Measurements from ENCODE around the gene KRR1. TPM values are rescaled to one million over a fixed set of nuclear protein-coding genes. Genes with fewer than 3 reads are reported as not detected.

Gene KRR1
- total RNA-seq, 1 experiment from 2014 or later, result 76.8 TPM

DNA sequence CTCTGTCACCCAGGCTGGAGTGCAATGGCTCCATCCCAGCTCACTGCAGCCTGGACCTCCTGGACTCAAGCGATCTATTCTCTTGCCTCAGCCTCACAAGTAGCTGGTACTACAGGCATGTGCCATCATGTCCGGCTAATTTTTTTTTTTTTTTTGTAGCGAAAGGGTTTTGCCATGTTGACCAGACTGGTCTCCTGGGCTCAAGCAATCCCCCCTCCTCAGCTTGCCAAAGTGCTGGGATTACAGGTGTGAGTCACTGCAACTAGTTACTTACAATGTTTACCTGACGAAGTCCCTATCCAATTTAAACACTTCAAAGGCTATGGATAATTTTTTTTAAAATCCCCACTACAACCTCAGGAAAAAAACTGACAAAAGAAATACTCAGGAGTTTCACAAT lies 1.8 kb downstream of the KRR1 start:
- TF ChIP-seq, protein P1, sequence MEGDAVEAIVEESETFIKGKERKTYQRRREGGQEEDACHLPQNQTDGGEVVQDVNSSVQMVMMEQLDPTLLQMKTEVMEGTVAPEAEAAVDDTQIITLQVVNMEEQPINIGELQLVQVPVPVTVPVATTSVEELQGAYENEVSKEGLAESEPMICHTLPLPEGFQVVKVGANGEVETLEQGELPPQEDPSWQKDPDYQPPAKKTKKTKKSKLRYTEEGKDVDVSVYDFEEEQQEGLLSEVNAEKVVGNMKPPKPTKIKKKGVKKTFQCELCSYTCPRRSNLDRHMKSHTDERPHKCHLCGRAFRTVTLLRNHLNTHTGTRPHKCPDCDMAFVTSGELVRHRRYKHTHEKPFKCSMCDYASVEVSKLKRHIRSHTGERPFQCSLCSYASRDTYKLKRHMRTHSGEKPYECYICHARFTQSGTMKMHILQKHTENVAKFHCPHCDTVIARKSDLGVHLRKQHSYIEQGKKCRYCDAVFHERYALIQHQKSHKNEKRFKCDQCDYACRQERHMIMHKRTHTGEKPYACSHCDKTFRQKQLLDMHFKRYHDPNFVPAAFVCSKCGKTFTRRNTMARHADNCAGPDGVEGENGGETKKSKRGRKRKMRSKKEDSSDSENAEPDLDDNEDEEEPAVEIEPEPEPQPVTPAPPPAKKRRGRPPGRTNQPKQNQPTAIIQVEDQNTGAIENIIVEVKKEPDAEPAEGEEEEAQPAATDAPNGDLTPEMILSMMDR (IDR thresholded peaks at IDR 0.05; ENCODE audit: unreplicated experiment), result no peak
- DNase-seq (ENCODE audit: unreplicated experiment), result peak; percentile 36
- peak overlapping the region; percentile 100 for H3K4me3 Mint-ChIP-seq (ENCODE audit: unreplicated experiment)
- peaks cover 17% of the 10 kb centered on the region for H3K36me3 Mint-ChIP-seq (ENCODE audit: insufficient read depth, unreplicated experiment)
- H3K9me3 Mint-ChIP-seq (ENCODE audit: unreplicated experiment), result no peaks in the 10 kb centered on the region
- no TSS peak for BruUV-seq (replicated peaks)
- intact Hi-C loops (cut with micrococcal nuclease), result loop anchor here (2.0 to 10.0 kb wide), 3 partner anchors 119 to 948 kb away; partner anchors contain the start of gene GLIPR1L2
- POLR2A ChIA-PET, result interaction anchor here (0.6 to 3.6 kb wide), 3 partner anchors 119 to 515 kb away, joined by 3 to 41 read pairs (median 3); partner anchors contain the start of gene GLIPR1L2
- peaks cover 23% of the 10 kb centered on the region for H3K4me1 Mint-ChIP-seq (ENCODE audit: insufficient read depth, unreplicated experiment)
- CTCF ChIA-PET, result interaction anchor here (0.6 to 2.3 kb wide), 5 partner anchors 25 to 522 kb away, joined by 3 to 12 read pairs (median 4); partner anchors contain the start of gene PHLDA1
- no peaks in the 10 kb centered on the region for H3K27me3 Mint-ChIP-seq (ENCODE audit: insufficient read depth, unreplicated experiment)
- H3K27ac Mint-ChIP-seq (ENCODE audit: low read depth, unreplicated experiment), result peak overlapping the region; percentile 99

DNA sequence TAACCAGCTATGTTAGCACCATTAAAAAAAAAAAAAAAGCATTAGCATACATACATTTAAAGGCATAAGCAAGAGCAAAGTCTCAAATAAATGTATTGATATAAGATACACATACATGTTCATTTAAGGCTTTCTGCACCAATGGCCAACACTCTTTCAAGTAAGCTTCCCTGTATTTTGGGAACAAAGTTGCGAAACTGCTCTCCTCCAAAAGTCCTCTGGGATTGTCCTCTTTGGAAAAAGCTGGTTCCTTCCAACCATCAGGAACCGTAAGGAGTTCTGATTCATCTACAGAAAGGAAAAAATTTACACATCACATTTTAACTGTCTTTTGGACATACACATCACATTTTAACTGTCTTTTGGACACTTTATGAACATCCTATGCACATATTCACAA lies 3.2 kb downstream of the KRR1 start:
- H3K9me3 Mint-ChIP-seq (ENCODE audit: unreplicated experiment), result no peaks in the 10 kb centered on the region
- intact Hi-C loops (cut with micrococcal nuclease), result loop anchor here (10.0 kb wide), 1 partner anchor 703 kb away; no protein-coding TSS in a partner anchor
- no peak overlapping the region for H3K4me3 Mint-ChIP-seq (ENCODE audit: unreplicated experiment)
- H3K27ac Mint-ChIP-seq (ENCODE audit: low read depth, unreplicated experiment), result no peak overlapping the region
- no peaks in the 10 kb centered on the region for H3K27me3 Mint-ChIP-seq (ENCODE audit: insufficient read depth, unreplicated experiment)
- no TSS peak for BruUV-seq (replicated peaks)
- H3K4me1 Mint-ChIP-seq (ENCODE audit: insufficient read depth, unreplicated experiment), result peaks cover 23% of the 10 kb centered on the region
- no peak for DNase-seq (ENCODE audit: unreplicated experiment)
- TF ChIP-seq, protein P1 (IDR thresholded peaks at IDR 0.05; ENCODE audit: unreplicated experiment), result no peak
- H3K36me3 Mint-ChIP-seq (ENCODE audit: insufficient read depth, unreplicated experiment), result peaks cover 17% of the 10 kb centered on the region
- POLR2A ChIA-PET, result interaction anchor here (0.6 to 2.1 kb wide), 8 partner anchors 24 to 1370 kb away, joined by 3 to 13 read pairs (median 4); partner anchors contain the start of gene GLIPR1L2
- CTCF ChIA-PET, result interaction anchor here (0.6 to 2.0 kb wide), 9 partner anchors 19 to 970 kb away, joined by 3 to 9 read pairs (median 4); partner anchors contain the start of gene GLIPR1L2

DNA sequence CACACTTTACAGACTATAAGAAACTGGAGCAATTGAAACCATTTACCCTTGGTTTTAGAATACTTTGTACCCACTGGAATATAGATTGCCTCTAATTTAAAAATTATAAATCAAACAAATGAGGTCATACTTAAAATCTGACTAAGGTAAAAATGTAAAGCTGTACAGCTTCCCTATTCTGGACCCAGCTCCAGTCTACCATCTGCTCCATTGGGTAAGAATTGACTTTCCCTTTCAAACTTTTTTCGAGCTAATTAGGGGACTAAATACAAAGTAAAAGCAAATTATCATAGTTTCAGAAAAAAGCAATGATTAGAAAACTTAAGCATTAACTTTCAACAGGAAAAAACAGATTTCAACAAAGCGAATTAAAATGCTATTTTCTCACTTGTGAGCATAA lies 4.3 kb downstream of the KRR1 start:
- ChIA-PET CTCF (interaction anchor here (0.6 to 2.0 kb wide), 11 partner anchors 19 to 948 kb away, joined by 3 to 9 read pairs (median 4); partner anchors contain the start of gene GLIPR1L2), POLR2A (interaction anchor here (0.6 to 2.1 kb wide), 2 partner anchors 116 to 928 kb away, joined by 3 to 13 read pairs; partner anchors contain the start of gene GLIPR1L2)
- intact Hi-C loops (cut with micrococcal nuclease), result loop anchor here (10.0 kb wide), 1 partner anchor 702 kb away; no protein-coding TSS in a partner anchor
- no peak overlapping the region for H3K4me3 Mint-ChIP-seq (ENCODE audit: unreplicated experiment)
- H3K27me3 Mint-ChIP-seq (ENCODE audit: insufficient read depth, unreplicated experiment), result no peaks in the 10 kb centered on the region
- H3K9me3 Mint-ChIP-seq (ENCODE audit: unreplicated experiment), result no peaks in the 10 kb centered on the region
- TF ChIP-seq, protein P1 (IDR thresholded peaks at IDR 0.05; ENCODE audit: unreplicated experiment), result no peak
- peaks cover 17% of the 10 kb centered on the region for H3K36me3 Mint-ChIP-seq (ENCODE audit: insufficient read depth, unreplicated experiment)
- BruUV-seq (replicated peaks), result no TSS peak
- H3K4me1 Mint-ChIP-seq (ENCODE audit: insufficient read depth, unreplicated experiment), result peaks cover 23% of the 10 kb centered on the region
- no peak overlapping the region for H3K27ac Mint-ChIP-seq (ENCODE audit: low read depth, unreplicated experiment)
- DNase-seq (ENCODE audit: unreplicated experiment), result no peak

DNA sequence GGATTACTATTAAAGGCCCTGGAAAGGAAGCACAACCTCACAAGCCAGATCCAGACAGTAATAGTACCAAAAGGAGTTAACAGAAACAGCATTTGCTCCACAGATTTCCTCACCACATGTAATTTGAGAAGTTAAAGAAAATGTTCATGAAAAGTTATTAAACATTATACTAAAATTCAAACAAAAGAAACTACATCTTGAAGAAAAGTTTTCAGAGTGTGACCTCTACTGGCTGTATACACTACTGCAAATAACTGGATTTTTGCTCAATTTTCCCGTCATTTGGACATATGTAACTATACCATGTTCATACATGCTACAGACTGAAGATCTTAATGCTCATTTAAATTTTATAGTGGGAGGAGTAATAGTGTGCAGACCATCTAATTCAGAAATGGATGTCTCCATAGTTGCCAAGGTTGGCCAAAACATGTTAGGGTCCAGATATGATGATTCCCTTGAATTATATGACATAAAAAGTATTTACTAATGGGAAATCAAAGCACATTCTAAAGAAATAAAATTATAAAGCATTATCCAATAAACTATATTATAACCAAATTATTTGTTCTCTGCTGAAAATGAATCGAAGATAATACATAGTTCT lies 5.6 kb downstream of the KRR1 start:
- peaks cover 23% of the 10 kb centered on the region for H3K4me1 Mint-ChIP-seq (ENCODE audit: insufficient read depth, unreplicated experiment)
- POLR2A ChIA-PET, result interaction anchor here (0.5 to 2.4 kb wide), 3 partner anchors 114 to 878 kb away, joined by 3 to 9 read pairs (median 5); partner anchors contain the start of genes GLIPR1L1 and GLIPR1L2
- no peaks in the 10 kb centered on the region for H3K27me3 Mint-ChIP-seq (ENCODE audit: insufficient read depth, unreplicated experiment)
- peaks cover 21% of the 10 kb centered on the region for H3K36me3 Mint-ChIP-seq (ENCODE audit: insufficient read depth, unreplicated experiment)
- H3K9me3 Mint-ChIP-seq (ENCODE audit: unreplicated experiment), result no peaks in the 10 kb centered on the region
- peak; percentile 40 for DNase-seq (ENCODE audit: unreplicated experiment)
- BruUV-seq (replicated peaks), result no TSS peak
- H3K27ac Mint-ChIP-seq (ENCODE audit: low read depth, unreplicated experiment), result no peak overlapping the region
- intact Hi-C loops (cut with micrococcal nuclease), result loop anchor here (1.0 to 10.0 kb wide), 3 partner anchors 172 to 817 kb away; partner anchors contain the start of gene GLIPR1L1
- TF ChIP-seq, protein P1 (IDR thresholded peaks at IDR 0.05; ENCODE audit: unreplicated experiment), result peak; percentile 56
- H3K4me3 Mint-ChIP-seq (ENCODE audit: unreplicated experiment), result no peak overlapping the region
- CTCF ChIA-PET, result interaction anchor here (1.1 to 2.6 kb wide), 7 partner anchors 21 to 178 kb away, joined by 3 to 25 read pairs (median 4); partner anchors contain the start of genes GLIPR1L1 and GLIPR1L2
